Keratinocyte (primary cell): Measurements from ENCODE around the gene PIK3CG. TPM values are rescaled to one million over a fixed set of nuclear protein-coding genes. Genes with fewer than 3 reads are reported as not detected.

Source experiments
- DNase-seq: peaks from one replicate; pipeline ENCODE4 v3.0.0-alpha.2; 2011; ENCODE audit warnings: low read depth, missing footprints, low spot score
- FAIRE-seq: peaks from 2 replicates; lab custom pipeline; 2011; peaks lifted over from hg19 to GRCh38; lab: Jason Lieb, UNC
- H2AFZ ChIP-seq: 2 replicates; pipeline ENCODE4 v1.6.0; 2012; ENCODE audit warnings: low read length, control low read depth, inconsistent platforms; ENCODE audit not compliant: control insufficient read depth
- H3K27ac ChIP-seq: 2 replicates; pipeline ENCODE4 v1.5.1; 2011; ENCODE audit warnings: low read length; ENCODE audit not compliant: control insufficient read depth, insufficient read depth
- H3K27me3 ChIP-seq: 3 replicates; pipeline ENCODE4 v1.6.0; 2011; ENCODE audit warnings: low read length; ENCODE audit not compliant: control insufficient read depth, insufficient read depth; ENCODE audit errors: extremely low read depth
- H3K36me3 ChIP-seq, 2 experiments: 2 replicates in 1 of 2; 3 replicates in 1 of 2; pipeline ENCODE4 v1.5.1; 2011; ENCODE audit warnings: low read length in 2 of 2, mild to moderate bottlenecking in 1 of 2; ENCODE audit not compliant: control insufficient read depth in 2 of 2, insufficient read depth in 2 of 2; ENCODE audit errors: extremely low read depth in 1 of 2
- H3K4me1 ChIP-seq: 3 replicates; pipeline ENCODE4 v1.5.1; 2011; ENCODE audit warnings: low read length; ENCODE audit not compliant: control insufficient read depth, insufficient read depth; ENCODE audit errors: extremely low read depth
- H3K4me2 ChIP-seq: 3 replicates; pipeline ENCODE4 v1.6.0; 2011; ENCODE audit warnings: low read depth, low read length; ENCODE audit not compliant: control insufficient read depth, insufficient read depth; ENCODE audit errors: extremely low read depth
- H3K4me3 ChIP-seq, 3 experiments: fragments of 200-600 bp in 1 of 3; sonication (generic) in 1 of 3; 2 replicates in 2 of 3; 3 replicates in 1 of 3; pipeline ENCODE4 v1.5.1; 2011 to 2016; ENCODE audit warnings: low read length in 3 of 3, mild to moderate bottlenecking in 3 of 3, control low read depth in 2 of 3, inconsistent platforms in 1 of 3, low read depth in 1 of 3, mixed read lengths in 1 of 3, mixed run types in 1 of 3, moderate library complexity in 1 of 3; ENCODE audit not compliant: control insufficient read depth in 2 of 3, insufficient read depth in 2 of 3; ENCODE audit errors: extremely low read depth in 1 of 3
- H3K79me2 ChIP-seq: 2 replicates; pipeline ENCODE4 v1.6.0; 2012; ENCODE audit warnings: low read length; ENCODE audit not compliant: control insufficient read depth, insufficient read depth
- H3K9ac ChIP-seq: 3 replicates; pipeline ENCODE4 v1.6.0; 2011; ENCODE audit warnings: low read length; ENCODE audit not compliant: control insufficient read depth, insufficient read depth; ENCODE audit errors: extremely low read depth
- H3K9me1 ChIP-seq: 3 replicates; pipeline ENCODE4 v1.6.0; 2011; ENCODE audit warnings: low read length; ENCODE audit not compliant: control insufficient read depth, insufficient read depth; ENCODE audit errors: extremely low read depth
- H3K9me3 ChIP-seq: 2 replicates; pipeline ENCODE4 v1.5.1; 2012; ENCODE audit warnings: low read depth, low read length; ENCODE audit not compliant: control insufficient read depth
- H4K20me1 ChIP-seq: 3 replicates; pipeline ENCODE4 v1.6.0; 2011; ENCODE audit warnings: low read length; ENCODE audit not compliant: control insufficient read depth, insufficient read depth; ENCODE audit errors: extremely low read depth
- EZH2 ChIP-seq: IDR thresholded peaks from one replicate; pipeline ENCODE4 v1.6.1; 2012; ENCODE audit warnings: inconsistent platforms, mild to moderate bottlenecking, low read length, moderate library complexity
- dilution Hi-C: fragments of 300-500 bp; cut with MboI; formaldehyde crosslinking; loops from one replicate; pipeline ENCODE4 v1.7.0; 2020; ENCODE audit warnings: low sequenced_read_pairs; ENCODE audit not compliant: extremely low pct_ligation_motif_present
- polyA plus RNA-seq, 5 experiments: library from polyadenylated mRNA; depleted of rRNA in 3 of 5; stranded (reverse) in 3 of 5; stranded (forward) in 1 of 5; unstranded in 1 of 5; fragments of >200 nt; gene quantifications; 1 replicate in 1 of 5; 2 replicates in 3 of 5; 3 replicates in 1 of 5; pipeline versions ENCODE4 v1.2.1 to v1.2.3, GENCODE V29; 2011 to 2012; ENCODE audit warnings: missing spikeins in 2 of 5, low read depth in 1 of 5, low replicate concordance in 1 of 5
- TF ChIP-seq, protein P1 (sequence below), 3 experiments: IDR thresholded peaks in 1 of 3; conservative IDR thresholded peaks in 1 of 3; optimal IDR thresholded peaks in 1 of 3; 2 replicates in 2 of 3; 3 replicates in 1 of 3; pipeline versions ENCODE3 to v1.5.1; 2011; ENCODE audit warnings: low read length in 3 of 3, mild to moderate bottlenecking in 3 of 3, moderate library complexity in 2 of 3, control low read depth in 1 of 3, inconsistent platforms in 1 of 3; ENCODE audit not compliant: insufficient read depth in 2 of 3; ENCODE audit errors: extremely low read depth in 1 of 3

The PIK3CG gene
- polyA plus RNA-seq, 1 donor (not counting 4 experiments of a cell fraction or from before 2014, with no cell fraction given) = not detected

DNA sequence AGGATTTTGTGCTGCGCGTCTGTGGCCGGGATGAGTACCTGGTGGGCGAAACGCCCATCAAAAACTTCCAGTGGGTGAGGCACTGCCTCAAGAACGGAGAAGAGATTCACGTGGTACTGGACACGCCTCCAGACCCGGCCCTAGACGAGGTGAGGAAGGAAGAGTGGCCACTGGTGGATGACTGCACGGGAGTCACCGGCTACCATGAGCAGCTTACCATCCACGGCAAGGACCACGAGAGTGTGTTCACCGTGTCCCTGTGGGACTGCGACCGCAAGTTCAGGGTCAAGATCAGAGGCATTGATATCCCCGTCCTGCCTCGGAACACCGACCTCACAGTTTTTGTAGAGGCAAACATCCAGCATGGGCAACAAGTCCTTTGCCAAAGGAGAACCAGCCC is 3.3 kb downstream of the PIK3CG start:
- Histone ChIP-seq H3K9me3 (no peaks in the 10 kb centered on the region), H3K9ac (no peak overlapping the region), H4K20me1 (no peaks in the 10 kb centered on the region), H3K9me1 (no peaks in the 10 kb centered on the region), H3K4me3 (no peak overlapping the region), H3K27ac (no peak overlapping the region), H3K4me1 (no peaks in the 10 kb centered on the region), H3K27me3 (no peaks in the 10 kb centered on the region), H3K4me2 (no peak overlapping the region), H3K36me3 (no peaks in the 10 kb centered on the region), H2AFZ (no peak overlapping the region), H3K79me2 (no peaks in the 10 kb centered on the region)
- TF ChIP-seq EZH2 = no peak
- no peak for DNase-seq
- dilution Hi-C loops = no loop called here
- no peak for FAIRE-seq

DNA sequence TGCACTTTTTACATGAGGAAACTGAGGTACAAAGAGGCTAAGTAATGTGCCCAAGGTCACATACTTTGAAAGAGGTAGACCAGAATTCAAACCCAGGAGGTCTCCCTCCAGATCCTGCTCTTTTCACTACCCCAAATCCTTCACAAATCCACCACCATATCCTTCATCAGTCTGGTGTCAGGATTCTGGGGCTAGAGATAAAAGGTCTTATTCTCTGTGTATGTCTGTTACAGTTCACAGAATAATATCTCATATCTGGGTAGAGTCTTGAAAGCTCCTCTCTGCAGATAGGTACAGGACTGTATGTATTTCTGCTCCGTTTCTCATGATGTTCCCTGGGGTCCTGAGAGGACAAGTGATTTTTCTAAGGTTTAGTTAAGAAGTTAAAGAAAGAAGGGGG is 4.9 kb downstream of the PIK3CG start:
- FAIRE-seq = no peak
- no peaks in the 10 kb centered on the region for H3K4me1 ChIP-seq
- H3K9me1 ChIP-seq = no peaks in the 10 kb centered on the region
- H3K4me2 ChIP-seq = no peak overlapping the region
- TF ChIP-seq EZH2 = no peak
- TF ChIP-seq, protein P1, sequence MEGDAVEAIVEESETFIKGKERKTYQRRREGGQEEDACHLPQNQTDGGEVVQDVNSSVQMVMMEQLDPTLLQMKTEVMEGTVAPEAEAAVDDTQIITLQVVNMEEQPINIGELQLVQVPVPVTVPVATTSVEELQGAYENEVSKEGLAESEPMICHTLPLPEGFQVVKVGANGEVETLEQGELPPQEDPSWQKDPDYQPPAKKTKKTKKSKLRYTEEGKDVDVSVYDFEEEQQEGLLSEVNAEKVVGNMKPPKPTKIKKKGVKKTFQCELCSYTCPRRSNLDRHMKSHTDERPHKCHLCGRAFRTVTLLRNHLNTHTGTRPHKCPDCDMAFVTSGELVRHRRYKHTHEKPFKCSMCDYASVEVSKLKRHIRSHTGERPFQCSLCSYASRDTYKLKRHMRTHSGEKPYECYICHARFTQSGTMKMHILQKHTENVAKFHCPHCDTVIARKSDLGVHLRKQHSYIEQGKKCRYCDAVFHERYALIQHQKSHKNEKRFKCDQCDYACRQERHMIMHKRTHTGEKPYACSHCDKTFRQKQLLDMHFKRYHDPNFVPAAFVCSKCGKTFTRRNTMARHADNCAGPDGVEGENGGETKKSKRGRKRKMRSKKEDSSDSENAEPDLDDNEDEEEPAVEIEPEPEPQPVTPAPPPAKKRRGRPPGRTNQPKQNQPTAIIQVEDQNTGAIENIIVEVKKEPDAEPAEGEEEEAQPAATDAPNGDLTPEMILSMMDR (optimal IDR thresholded peaks at IDR 0.05 in 1 of 3, IDR thresholded peaks at IDR 0.05 in 1 of 3, conservative IDR thresholded peaks at IDR 0.05 in 1 of 3; ENCODE audit: extremely low read depth in 1 of 3, insufficient read depth in 2 of 3, low read length in 3 of 3) = no peak
- dilution Hi-C loops = no loop called here
- H3K36me3 ChIP-seq = no peaks in the 10 kb centered on the region
- DNase-seq = no peak
- H4K20me1 ChIP-seq = no peaks in the 10 kb centered on the region
- no peak overlapping the region for H3K9ac ChIP-seq
- H3K27me3 ChIP-seq = no peaks in the 10 kb centered on the region
- no peaks in the 10 kb centered on the region for H3K9me3 ChIP-seq
- no peak overlapping the region for H2AFZ ChIP-seq
- no peak overlapping the region for H3K4me3 ChIP-seq
- H3K79me2 ChIP-seq = no peaks in the 10 kb centered on the region
- no peak overlapping the region for H3K27ac ChIP-seq

DNA sequence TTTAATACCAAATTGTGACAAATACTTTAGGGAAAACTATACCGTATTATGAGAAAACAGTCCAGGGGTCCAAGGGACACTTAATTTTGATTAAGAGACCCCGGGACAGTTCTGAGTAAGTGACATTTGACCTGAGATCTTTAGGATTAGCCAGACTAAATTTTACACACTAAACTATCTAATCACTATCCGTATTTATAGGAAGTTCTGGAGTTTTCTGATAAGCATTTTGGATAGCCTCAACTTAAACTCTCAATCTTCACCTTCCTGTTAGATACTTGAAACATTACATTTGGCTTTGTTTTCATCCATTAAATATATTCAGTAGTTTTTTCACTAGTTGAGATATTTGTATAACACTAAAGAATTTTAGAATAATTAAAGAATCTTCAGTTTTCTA is 5.4 kb downstream of the PIK3CG start:
- dilution Hi-C loops = no loop called here

More for the DNA sequence above, 5.4 kb downstream of the PIK3CG start:
- H3K27me3 ChIP-seq = no peaks in the 10 kb centered on the region
- FAIRE-seq (no peak), DNase-seq (no peak)
- no peak overlapping the region for H3K9ac ChIP-seq
- H3K4me1 ChIP-seq = no peaks in the 10 kb centered on the region
- no peak overlapping the region for H2AFZ ChIP-seq
- no peaks in the 10 kb centered on the region for H3K9me1 ChIP-seq
- no peak overlapping the region for H3K27ac ChIP-seq
- no peaks in the 10 kb centered on the region for H3K36me3 ChIP-seq
- H3K4me3 ChIP-seq = no peak overlapping the region
- no peak for TF ChIP-seq EZH2
- TF ChIP-seq, protein P1 (optimal IDR thresholded peaks at IDR 0.05 in 1 of 3, IDR thresholded peaks at IDR 0.05 in 1 of 3, conservative IDR thresholded peaks at IDR 0.05 in 1 of 3; ENCODE audit: extremely low read depth in 1 of 3, insufficient read depth in 2 of 3, low read length in 3 of 3) = no peak
- no peaks in the 10 kb centered on the region for H4K20me1 ChIP-seq
- no peaks in the 10 kb centered on the region for H3K9me3 ChIP-seq
- H3K79me2 ChIP-seq = no peaks in the 10 kb centered on the region
- no peak overlapping the region for H3K4me2 ChIP-seq
